Panc1 (cell line): ENCODE measurements around the gene ADGRL3. TPM values are rescaled to one million over a fixed set of nuclear protein-coding genes. Genes with fewer than 3 reads are reported as not detected.

ENCODE experiments used
- ATAC-seq: fragments of 200-7000 bp; cut with Tn5 transposase; 2 replicates; pipeline ENCODE4 v1.9.1; 2020; ENCODE audit warnings: mild to moderate bottlenecking, moderate library complexity
- BruUV-seq: library from RNA; stranded (reverse); fragments of 400-500 nt; replicated peaks from 2 replicates; lab custom pipeline; 2021; lab: Mats Ljungman, UMichigan
- CTCF ChIA-PET: fragments of 300-600 bp; sonication (Branson Sonifier 250); formaldehyde crosslinking; loops from one replicate; lab custom pipeline; 2022; ENCODE audit warnings: antibody characterized with exemption; lab: Charles Lee
- POLR2A ChIA-PET: fragments of 300-600 bp; sonication (Branson Sonifier 250); formaldehyde crosslinking; loops from one replicate; lab custom pipeline; 2022; ENCODE audit warnings: antibody characterized with exemption; lab: Charles Lee
- DNase-seq: peaks from one replicate; pipeline ENCODE4 v3.0.0-alpha.2; 2010; ENCODE audit warnings: low read depth, low spot score
- H3K27ac ChIP-seq: 2 replicates; pipeline ENCODE4 v1.5.1; 2011; ENCODE audit warnings: mild to moderate bottlenecking, low read length, inconsistent platforms
- H3K27me3 ChIP-seq: fragments of 200-500 bp; sonication (Bioruptor generic); 2 replicates; pipeline ENCODE4 v1.6.0; 2014; ENCODE audit warnings: low read length, inconsistent platforms; ENCODE audit not compliant: control insufficient read depth, insufficient read depth
- H3K36me3 ChIP-seq: fragments of 200-500 bp; sonication (Bioruptor generic); 2 replicates; pipeline ENCODE4 v1.5.1; 2014; ENCODE audit warnings: inconsistent platforms, mild to moderate bottlenecking, low read length, moderate library complexity; ENCODE audit not compliant: control insufficient read depth, insufficient read depth
- H3K4me1 ChIP-seq: 2 replicates; pipeline ENCODE4 v1.5.1; 2011; ENCODE audit warnings: inconsistent platforms, mild to moderate bottlenecking, low read length, moderate library complexity; ENCODE audit not compliant: control insufficient read depth, insufficient read depth
- H3K4me3 ChIP-seq, 2 experiments: 2 replicates each; pipeline ENCODE4 v1.5.1; 2011 to 2012; ENCODE audit warnings: low read depth in 2 of 2, low read length in 2 of 2, mild to moderate bottlenecking in 2 of 2, inconsistent platforms in 1 of 2, moderate library complexity in 1 of 2
- H3K9me3 ChIP-seq: fragments of 200-500 bp; sonication (Bioruptor generic); 2 replicates; pipeline ENCODE4 v1.5.1; 2014; ENCODE audit warnings: low read depth, mild to moderate bottlenecking, inconsistent platforms, low read length, moderate library complexity; ENCODE audit not compliant: control insufficient read depth, insufficient read depth
- POLR2AphosphoS5 ChIP-seq: IDR thresholded peaks from 2 replicates; pipeline ENCODE4 v1.6.1; 2012; ENCODE audit warnings: mild to moderate bottlenecking, low read depth, low read length, moderate library complexity
- SIN3A ChIP-seq: IDR thresholded peaks from 2 replicates; pipeline ENCODE4 v1.6.1; 2012; ENCODE audit warnings: low read depth, mild to moderate bottlenecking, low read length, moderate library complexity, borderline replicate concordance; ENCODE audit not compliant: insufficient read depth
- TCF7L2 ChIP-seq: IDR thresholded peaks from 2 replicates; pipeline ENCODE4 v1.6.1; 2011; ENCODE audit warnings: mild to moderate bottlenecking, low read depth, low read length, inconsistent platforms
- in situ Hi-C: cut with HindIII; loops from 2 replicates; pipeline ENCODE4 v1.10.0; 2016; ENCODE audit warnings: low sequenced_read_pairs, low pct_unique_long_range_greater_than_20kb
- intact Hi-C: fragments of 100-400 bp; cut with micrococcal nuclease; formaldehyde crosslinking; loops from one replicate; pipeline ENCODE4 v1.10.0; 2022; ENCODE audit not compliant: unreplicated experiment
- total RNA-seq: library from RNA; stranded (reverse); gene quantifications from one replicate; pipeline ENCODE4 v1.2.1, GENCODE V29; 2021; ENCODE audit not compliant: unreplicated experiment
- TF ChIP-seq, protein P1 (sequence below), 2 experiments: IDR thresholded peaks; 2 replicates each; pipeline ENCODE4 v1.6.1; 2011 to 2012; ENCODE audit warnings: low read depth in 2 of 2, control low read depth in 1 of 2, low read length in 1 of 2, mild to moderate bottlenecking in 1 of 2, moderate library complexity in 1 of 2; ENCODE audit not compliant: insufficient read depth in 1 of 2
- TF ChIP-seq, protein P2 (sequence below): fragments of 450-650 bp; IDR thresholded peaks from 2 replicates; pipeline ENCODE4 v1.5.1; 2017; ENCODE audit warnings: mild to moderate bottlenecking

The ADGRL3 gene
- total RNA-seq, 1 experiment from 2014 or later, result 0.23 TPM

DNA sequence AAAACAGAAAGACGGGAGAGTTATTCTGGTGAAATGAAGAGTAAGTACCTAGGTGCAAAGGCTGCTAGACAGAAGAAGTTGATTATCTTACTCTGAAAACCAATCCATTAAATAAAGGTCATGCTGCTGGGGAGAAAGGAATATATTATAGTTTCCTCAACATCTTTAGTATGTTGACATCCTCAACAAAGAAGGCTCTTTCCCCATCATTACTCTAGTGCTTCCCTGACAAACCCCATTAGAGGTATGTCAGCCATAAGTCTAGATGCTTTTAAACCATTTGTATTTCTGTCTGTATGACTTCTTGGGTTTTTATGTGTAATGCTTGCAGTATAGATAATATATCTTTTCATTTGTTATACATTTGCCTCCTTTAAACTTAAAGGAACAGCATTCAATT lies 75.9 kb downstream of the ADGRL3 start:
- no TSS peak for BruUV-seq

DNA sequence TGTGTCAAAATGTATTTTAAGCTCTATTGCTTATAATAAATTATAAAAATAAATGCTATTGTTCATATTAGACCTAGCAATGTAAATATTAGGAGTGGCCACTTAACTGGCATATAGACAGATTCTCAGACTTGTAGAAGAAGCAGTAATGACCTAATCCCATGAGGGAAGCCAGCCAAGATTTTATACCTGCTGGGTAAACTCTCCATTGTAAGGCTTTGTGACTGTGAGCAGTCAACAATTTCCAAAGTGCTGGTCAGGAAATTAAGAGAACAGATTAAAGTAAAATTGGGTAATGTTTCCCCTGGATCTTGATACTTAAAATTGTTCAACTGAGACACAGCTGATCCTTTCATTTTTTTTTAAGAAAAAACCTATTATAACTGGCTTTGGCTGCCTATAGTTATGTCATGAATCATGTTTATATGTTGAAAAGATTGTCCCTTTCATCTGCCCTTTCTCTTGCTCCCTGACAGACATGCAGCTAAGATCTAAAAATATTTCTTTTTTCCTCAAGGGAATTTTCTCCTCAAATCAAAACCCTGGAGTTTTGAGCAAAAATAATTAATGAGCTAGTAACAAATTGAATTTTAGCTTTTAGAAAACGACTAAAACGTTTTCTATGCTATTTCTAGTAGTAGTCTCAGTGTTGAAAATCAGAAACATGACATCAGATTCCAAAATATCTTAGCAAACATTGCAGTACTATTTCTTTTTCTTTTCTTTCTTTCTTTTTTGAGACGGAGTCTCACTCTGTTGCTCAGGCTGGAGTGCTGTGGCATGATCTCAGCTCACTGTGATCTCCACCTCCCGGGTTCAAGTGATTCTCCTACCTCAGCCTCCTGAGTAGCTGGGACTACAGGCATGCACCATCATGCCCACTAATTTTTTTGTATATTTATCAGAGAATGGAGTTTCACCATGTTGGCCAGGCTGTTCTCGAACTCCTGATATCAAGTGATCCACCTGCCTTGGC lies 77.9 kb downstream of the ADGRL3 start:
- intact Hi-C loops, result no loop called here
- H3K27me3 ChIP-seq, result no peaks in the 10 kb centered on the region
- H3K4me3 ChIP-seq, result no peak overlapping the region
- no peaks in the 10 kb centered on the region for H3K4me1 ChIP-seq
- H3K36me3 ChIP-seq, result no peaks in the 10 kb centered on the region
- POLR2A ChIA-PET, result no interaction called here
- TF ChIP-seq POLR2AphosphoS5, result no peak
- TF ChIP-seq, protein P1, sequence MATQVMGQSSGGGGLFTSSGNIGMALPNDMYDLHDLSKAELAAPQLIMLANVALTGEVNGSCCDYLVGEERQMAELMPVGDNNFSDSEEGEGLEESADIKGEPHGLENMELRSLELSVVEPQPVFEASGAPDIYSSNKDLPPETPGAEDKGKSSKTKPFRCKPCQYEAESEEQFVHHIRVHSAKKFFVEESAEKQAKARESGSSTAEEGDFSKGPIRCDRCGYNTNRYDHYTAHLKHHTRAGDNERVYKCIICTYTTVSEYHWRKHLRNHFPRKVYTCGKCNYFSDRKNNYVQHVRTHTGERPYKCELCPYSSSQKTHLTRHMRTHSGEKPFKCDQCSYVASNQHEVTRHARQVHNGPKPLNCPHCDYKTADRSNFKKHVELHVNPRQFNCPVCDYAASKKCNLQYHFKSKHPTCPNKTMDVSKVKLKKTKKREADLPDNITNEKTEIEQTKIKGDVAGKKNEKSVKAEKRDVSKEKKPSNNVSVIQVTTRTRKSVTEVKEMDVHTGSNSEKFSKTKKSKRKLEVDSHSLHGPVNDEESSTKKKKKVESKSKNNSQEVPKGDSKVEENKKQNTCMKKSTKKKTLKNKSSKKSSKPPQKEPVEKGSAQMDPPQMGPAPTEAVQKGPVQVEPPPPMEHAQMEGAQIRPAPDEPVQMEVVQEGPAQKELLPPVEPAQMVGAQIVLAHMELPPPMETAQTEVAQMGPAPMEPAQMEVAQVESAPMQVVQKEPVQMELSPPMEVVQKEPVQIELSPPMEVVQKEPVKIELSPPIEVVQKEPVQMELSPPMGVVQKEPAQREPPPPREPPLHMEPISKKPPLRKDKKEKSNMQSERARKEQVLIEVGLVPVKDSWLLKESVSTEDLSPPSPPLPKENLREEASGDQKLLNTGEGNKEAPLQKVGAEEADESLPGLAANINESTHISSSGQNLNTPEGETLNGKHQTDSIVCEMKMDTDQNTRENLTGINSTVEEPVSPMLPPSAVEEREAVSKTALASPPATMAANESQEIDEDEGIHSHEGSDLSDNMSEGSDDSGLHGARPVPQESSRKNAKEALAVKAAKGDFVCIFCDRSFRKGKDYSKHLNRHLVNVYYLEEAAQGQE (IDR thresholded peaks at IDR 0.05; ENCODE audit: insufficient read depth in 1 of 2, low read depth in 2 of 2, low read length in 1 of 2), result no peak
- TF ChIP-seq, protein P2, sequence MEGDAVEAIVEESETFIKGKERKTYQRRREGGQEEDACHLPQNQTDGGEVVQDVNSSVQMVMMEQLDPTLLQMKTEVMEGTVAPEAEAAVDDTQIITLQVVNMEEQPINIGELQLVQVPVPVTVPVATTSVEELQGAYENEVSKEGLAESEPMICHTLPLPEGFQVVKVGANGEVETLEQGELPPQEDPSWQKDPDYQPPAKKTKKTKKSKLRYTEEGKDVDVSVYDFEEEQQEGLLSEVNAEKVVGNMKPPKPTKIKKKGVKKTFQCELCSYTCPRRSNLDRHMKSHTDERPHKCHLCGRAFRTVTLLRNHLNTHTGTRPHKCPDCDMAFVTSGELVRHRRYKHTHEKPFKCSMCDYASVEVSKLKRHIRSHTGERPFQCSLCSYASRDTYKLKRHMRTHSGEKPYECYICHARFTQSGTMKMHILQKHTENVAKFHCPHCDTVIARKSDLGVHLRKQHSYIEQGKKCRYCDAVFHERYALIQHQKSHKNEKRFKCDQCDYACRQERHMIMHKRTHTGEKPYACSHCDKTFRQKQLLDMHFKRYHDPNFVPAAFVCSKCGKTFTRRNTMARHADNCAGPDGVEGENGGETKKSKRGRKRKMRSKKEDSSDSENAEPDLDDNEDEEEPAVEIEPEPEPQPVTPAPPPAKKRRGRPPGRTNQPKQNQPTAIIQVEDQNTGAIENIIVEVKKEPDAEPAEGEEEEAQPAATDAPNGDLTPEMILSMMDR, result no peak
- TF ChIP-seq TCF7L2, result no peak
- no peak for TF ChIP-seq SIN3A
- BruUV-seq, result no TSS peak
- H3K9me3 ChIP-seq, result no peaks in the 10 kb centered on the region
- DNase-seq (no peak), ATAC-seq (no peak)
- CTCF ChIA-PET, result no interaction called here
- in situ Hi-C loops, result no loop called here
- H3K27ac ChIP-seq, result no peak overlapping the region

More for the DNA sequence above, 75.9 kb downstream of the ADGRL3 start:
- Histone ChIP-seq H3K9me3 (no peaks in the 10 kb centered on the region), H3K27ac (no peak overlapping the region), H3K27me3 (no peaks in the 10 kb centered on the region), H3K4me1 (no peaks in the 10 kb centered on the region), H3K36me3 (no peaks in the 10 kb centered on the region), H3K4me3 (no peak overlapping the region)
- ChIA-PET CTCF (no interaction called here), POLR2A (no interaction called here)
- DNase-seq, result no peak
- in situ Hi-C loops, result no loop called here
- TF ChIP-seq TCF7L2, result no peak
- TF ChIP-seq SIN3A, result no peak
- TF ChIP-seq, protein P2, result no peak
- no peak for TF ChIP-seq POLR2AphosphoS5
- TF ChIP-seq, protein P1 (IDR thresholded peaks at IDR 0.05; ENCODE audit: insufficient read depth in 1 of 2, low read depth in 2 of 2, low read length in 1 of 2), result no peak
- intact Hi-C loops, result no loop called here
- no peak for ATAC-seq
